CD4-positive, CD25-positive, alpha-beta regulatory T cell (primary cell): ENCODE data around the gene GSTM1. TPM values are rescaled to one million over a fixed set of nuclear protein-coding genes. Genes with fewer than 3 reads are reported as not detected.
A peak's percentile ranks its signal among the peaks of the same experiment; 100 is the strongest.

ENCODE experiments used
- ATAC-seq, 2 donors: fragments of 150-1000 bp; cut with Tn5 transposase; one replicate each; pipeline ENCODE4 v1.10.0; 2021; ENCODE audit warnings: low read depth in 2 of 2, moderate number of reproducible peaks in 2 of 2, moderate library complexity in 1 of 2
- DNase-seq, 3 donors: peaks; one replicate each; pipeline versions ENCODE4 v3.0.0 to v3.0.0-alpha.2; 2012 to 2022; ENCODE audit warnings: mixed read lengths in 1 of 3
- H3K27ac ChIP-seq: one replicate; pipeline ENCODE4 v1.7.0; 2013; ENCODE audit warnings: mild to moderate bottlenecking, low read length; ENCODE audit not compliant: insufficient read depth, poor library complexity, severe bottlenecking
- H3K27me3 ChIP-seq: one replicate; pipeline ENCODE4 v1.7.0; 2013; ENCODE audit warnings: low read length; ENCODE audit not compliant: control insufficient read depth, insufficient read depth
- H3K36me3 ChIP-seq: one replicate; pipeline ENCODE4 v1.7.0; 2013; ENCODE audit warnings: mild to moderate bottlenecking, low read length, moderate library complexity; ENCODE audit not compliant: control insufficient read depth, insufficient read depth
- H3K4me1 ChIP-seq: 2 replicates; pipeline ENCODE4 v1.7.0; 2013; ENCODE audit warnings: mild to moderate bottlenecking, low read length; ENCODE audit not compliant: insufficient read depth, control insufficient read depth, poor library complexity, severe bottlenecking
- H3K4me3 ChIP-seq: one replicate; pipeline ENCODE4 v1.7.0; 2013; ENCODE audit warnings: low read depth, mild to moderate bottlenecking, low read length, moderate library complexity
- H3K9me3 ChIP-seq, 2 experiments: 1 replicate in 1 of 2; 2 replicates in 1 of 2; pipeline ENCODE4 v1.7.0; 2013; ENCODE audit warnings: low read length in 2 of 2, mild to moderate bottlenecking in 1 of 2, moderate library complexity in 1 of 2; ENCODE audit not compliant: control insufficient read depth in 2 of 2
- H3K27ac Mint-ChIP-seq, 3 donors: one replicate each; pipeline ENCODE4 v1.8.0; 2020 to 2022; ENCODE audit warnings: mild to moderate bottlenecking in 3 of 3, mixed read lengths in 3 of 3, moderate library complexity in 2 of 3
- H3K27me3 Mint-ChIP-seq: one replicate; pipeline ENCODE4 v1.8.0; 2022; ENCODE audit warnings: mild to moderate bottlenecking, mixed read lengths
- H3K36me3 Mint-ChIP-seq: one replicate; pipeline ENCODE4 v1.8.0; 2020; ENCODE audit warnings: mixed read lengths
- H3K4me1 Mint-ChIP-seq, 4 donors: one replicate each; pipeline ENCODE4 v1.8.0; 2020 to 2022; ENCODE audit warnings: mixed read lengths in 4 of 4, mild to moderate bottlenecking in 1 of 4
- H3K4me3 Mint-ChIP-seq, 4 donors: one replicate each; pipeline ENCODE4 v1.8.0; 2020 to 2022; ENCODE audit warnings: mild to moderate bottlenecking in 4 of 4, mixed read lengths in 4 of 4, moderate library complexity in 3 of 4
- H3K9me3 Mint-ChIP-seq, 7 donors: one replicate each; pipeline ENCODE4 v1.8.0; 2020 to 2022; ENCODE audit warnings: mixed read lengths in 7 of 7, mild to moderate bottlenecking in 3 of 7, moderate library complexity in 2 of 7
- polyA plus RNA-seq, 4 donors: library from polyadenylated mRNA; unstranded; fragments of 300-500 nt; fragmentation: Illumina TruSeq; gene quantifications; one replicate each; pipeline ENCODE4 v1.2.3, GENCODE V29; 2021
- total RNA-seq: library from RNA; stranded (reverse); gene quantifications from one replicate; pipeline ENCODE4 v1.2.3, GENCODE V29; 2022

The GSTM1 gene
- total and polyA plus RNA-seq, 5 donors from 2014 or later = 18.7 to 123 (median 46.1) TPM; not detected in 1

DNA sequence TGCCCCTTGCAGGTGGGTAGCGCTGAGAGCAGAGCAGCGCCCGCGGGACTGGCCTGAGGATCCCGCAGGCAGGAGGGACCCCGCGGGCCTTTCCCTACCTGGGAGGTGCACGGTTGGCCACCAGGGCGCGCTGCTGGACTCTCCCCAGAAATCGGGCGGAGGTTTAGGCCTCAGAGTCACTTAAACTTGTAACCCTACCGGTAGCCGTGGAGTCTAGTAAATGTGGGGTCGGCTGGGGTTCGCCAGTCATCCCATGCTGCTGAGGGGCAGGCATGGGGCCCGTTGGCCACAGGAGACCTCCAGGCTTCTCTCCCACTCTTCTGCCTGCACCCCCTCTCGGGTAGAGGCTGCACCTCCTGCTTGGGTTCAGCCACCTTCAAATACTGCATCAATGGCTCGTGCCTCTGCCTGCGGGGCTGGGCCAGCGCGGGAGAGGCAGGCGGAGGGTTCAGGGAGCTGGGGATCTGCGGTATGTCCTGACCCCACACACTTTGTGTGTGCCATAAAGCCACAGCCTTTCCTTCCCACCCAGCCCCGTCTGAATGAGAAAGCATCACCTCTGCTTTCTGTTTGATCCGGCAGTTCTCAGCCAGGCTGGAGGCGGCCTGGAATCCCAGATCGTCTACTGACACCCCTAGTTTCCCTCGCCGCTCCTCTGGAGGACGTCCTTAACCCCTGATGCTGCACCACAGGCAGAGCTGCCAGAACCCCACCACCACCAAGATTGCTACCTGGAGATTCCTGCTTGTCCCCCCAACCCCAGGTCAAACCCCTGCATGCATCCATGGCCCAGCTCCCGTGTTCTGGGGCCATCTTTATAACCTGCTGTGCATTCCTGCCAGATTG lies 44.0 kb upstream of the GSTM1 start:
- peaks cover 5% of the 10 kb centered on the region for H3K27me3 Mint-ChIP-seq
- DNase-seq = peak; percentile 70 to 81 (median 81)
- no peaks in the 10 kb centered on the region for H3K9me3 ChIP-seq
- ATAC-seq = peak; percentile 85 to 91
- no peak overlapping the region for H3K27ac Mint-ChIP-seq
- H3K9me3 Mint-ChIP-seq = no peaks in the 10 kb centered on the region
- peaks cover 13% of the 10 kb centered on the region for H3K4me1 ChIP-seq
- no peak overlapping the region for H3K4me3 Mint-ChIP-seq
- H3K36me3 ChIP-seq = no peaks in the 10 kb centered on the region
- H3K27me3 ChIP-seq = no peaks in the 10 kb centered on the region
- no peak overlapping the region for H3K27ac ChIP-seq
- H3K4me1 Mint-ChIP-seq = peaks cover 0 to 11% (median 4%) of the 10 kb centered on the region in 4 donors
- no peaks in the 10 kb centered on the region for H3K36me3 Mint-ChIP-seq
- H3K4me3 ChIP-seq = no peak overlapping the region

DNA sequence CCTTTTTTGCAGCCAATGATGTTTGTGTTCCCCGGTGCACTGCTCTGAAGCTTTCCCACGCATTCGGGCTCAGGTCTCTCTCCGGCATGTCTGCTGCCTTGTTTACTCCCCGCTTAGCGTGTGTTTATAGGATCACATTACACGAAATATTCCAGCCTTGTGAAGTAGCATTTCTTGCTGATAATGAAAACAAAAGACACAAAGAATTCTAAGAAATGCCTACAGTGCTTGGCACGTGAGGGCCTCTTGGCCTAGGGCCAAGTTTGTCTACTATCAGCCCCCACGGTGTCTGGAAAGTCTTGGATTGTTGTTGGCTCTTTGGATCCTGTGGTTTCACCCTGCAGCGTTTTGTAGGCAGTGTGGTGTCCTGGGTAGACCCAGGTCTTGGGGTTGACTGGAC lies 42.9 kb upstream of the GSTM1 start:
- H3K27ac Mint-ChIP-seq = peak overlapping the region in 1 of 3 donors; percentile 74
- no peak for DNase-seq
- no peak for ATAC-seq
- H3K36me3 ChIP-seq = no peaks in the 10 kb centered on the region
- peaks cover 12% of the 10 kb centered on the region for H3K27me3 Mint-ChIP-seq
- H3K4me1 ChIP-seq = peaks cover 13% of the 10 kb centered on the region
- H3K4me1 Mint-ChIP-seq = peaks cover 0 to 11% (median 6%) of the 10 kb centered on the region in 4 donors
- no peaks in the 10 kb centered on the region for H3K9me3 Mint-ChIP-seq
- H3K4me3 Mint-ChIP-seq = no peak overlapping the region
- no peaks in the 10 kb centered on the region for H3K36me3 Mint-ChIP-seq
- no peaks in the 10 kb centered on the region for H3K27me3 ChIP-seq
- no peak overlapping the region for H3K4me3 ChIP-seq
- no peaks in the 10 kb centered on the region for H3K9me3 ChIP-seq
- no peak overlapping the region for H3K27ac ChIP-seq

DNA sequence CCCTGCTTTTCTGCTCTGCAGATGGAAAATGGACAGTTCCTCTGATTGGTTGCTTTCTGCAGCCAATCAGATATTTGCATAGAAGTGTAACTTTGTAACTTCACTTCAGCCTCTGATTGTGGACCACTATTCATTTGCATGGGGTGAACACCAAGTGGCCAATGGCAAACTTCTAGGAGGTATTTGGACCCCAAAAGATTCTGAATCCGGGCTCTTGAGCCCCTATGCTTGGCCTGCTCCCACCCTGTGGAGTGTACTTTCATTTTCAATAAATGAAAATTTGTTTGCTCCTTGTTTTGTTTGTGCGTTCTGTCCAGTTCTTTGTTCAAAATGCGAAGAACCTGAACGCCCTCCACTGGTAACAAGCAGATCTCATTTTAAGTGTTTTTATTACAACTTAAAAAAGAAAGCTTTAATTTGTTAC lies 38.1 kb upstream of the GSTM1 start:
- H3K27me3 ChIP-seq = peaks cover 4% of the 10 kb centered on the region
- Mint-ChIP-seq H3K4me1 (peaks cover 0 to 5% (median 2%) of the 10 kb centered on the region in 4 donors), H3K27me3 (peaks cover 43% of the 10 kb centered on the region), H3K36me3 (no peaks in the 10 kb centered on the region), H3K4me3 (no peak overlapping the region), H3K9me3 (no peaks in the 10 kb centered on the region), H3K27ac (no peak overlapping the region)
- H3K4me1 ChIP-seq = no peaks in the 10 kb centered on the region
- no peaks in the 10 kb centered on the region for H3K36me3 ChIP-seq
- H3K27ac ChIP-seq = no peak overlapping the region
- no peaks in the 10 kb centered on the region for H3K9me3 ChIP-seq
- H3K4me3 ChIP-seq = no peak overlapping the region
- DNase-seq (no peak), ATAC-seq (no peak)

DNA sequence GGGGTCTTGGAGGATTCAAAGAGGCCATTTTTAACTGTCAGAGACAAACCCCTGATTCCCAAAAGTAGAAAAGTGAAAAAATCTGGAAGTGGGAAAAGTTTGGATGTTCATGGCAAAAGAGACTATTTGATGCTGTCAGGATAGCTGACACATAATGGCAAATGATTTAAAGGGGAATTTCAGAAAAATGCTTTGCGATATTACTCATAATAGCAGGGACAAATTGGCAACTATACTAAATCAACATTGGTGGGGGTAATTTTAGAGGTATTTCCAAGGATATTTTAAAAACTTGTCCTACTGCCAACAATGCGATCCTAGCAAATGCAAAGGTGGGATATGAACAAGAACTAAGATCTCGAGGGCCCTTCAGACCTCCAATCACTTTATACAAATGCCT lies 37.0 kb upstream of the GSTM1 start:
- DNase-seq = no peak
- H3K36me3 Mint-ChIP-seq = no peaks in the 10 kb centered on the region
- H3K9me3 Mint-ChIP-seq = no peaks in the 10 kb centered on the region
- Histone ChIP-seq H3K27me3 (peaks cover 4% of the 10 kb centered on the region), H3K9me3 (no peaks in the 10 kb centered on the region), H3K27ac (no peak overlapping the region), H3K4me3 (no peak overlapping the region), H3K36me3 (no peaks in the 10 kb centered on the region), H3K4me1 (peaks cover 6% of the 10 kb centered on the region)
- ATAC-seq = no peak
- H3K4me1 Mint-ChIP-seq = peaks cover 5 to 10% (median 8%) of the 10 kb centered on the region in 4 donors
- peaks cover 43% of the 10 kb centered on the region for H3K27me3 Mint-ChIP-seq
- no peak overlapping the region for H3K4me3 Mint-ChIP-seq
- no peak overlapping the region for H3K27ac Mint-ChIP-seq

DNA sequence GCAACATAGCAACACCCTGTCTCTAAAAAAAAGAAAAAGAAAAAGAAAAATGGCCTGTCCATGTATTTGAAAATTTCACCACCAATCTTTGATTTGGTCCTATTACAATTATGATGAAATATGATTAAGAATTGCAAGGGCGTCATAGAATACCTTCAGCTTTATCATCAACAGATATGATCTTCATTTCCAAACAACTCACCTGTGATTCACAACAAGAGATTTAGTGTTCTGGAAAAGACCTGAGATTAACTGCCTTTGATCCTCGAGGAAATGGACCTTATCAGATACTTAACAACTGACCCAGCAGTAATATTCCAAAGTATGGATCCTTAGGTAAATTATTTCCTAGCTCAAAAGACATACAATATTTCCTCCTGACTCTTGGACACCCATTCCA lies 35.2 kb upstream of the GSTM1 start:
- H3K36me3 Mint-ChIP-seq = no peaks in the 10 kb centered on the region
- H3K27me3 ChIP-seq = peaks cover 4% of the 10 kb centered on the region
- H3K4me3 Mint-ChIP-seq = no peak overlapping the region
- H3K9me3 Mint-ChIP-seq = no peaks in the 10 kb centered on the region
- no peaks in the 10 kb centered on the region for H3K36me3 ChIP-seq
- ATAC-seq (no peak), DNase-seq (no peak)
- H3K27me3 Mint-ChIP-seq = peaks cover 43% of the 10 kb centered on the region
- H3K27ac ChIP-seq = no peak overlapping the region
- no peak overlapping the region for H3K27ac Mint-ChIP-seq
- peaks cover 5 to 17% (median 10%) of the 10 kb centered on the region in 4 donors for H3K4me1 Mint-ChIP-seq
- H3K4me1 ChIP-seq = peaks cover 13% of the 10 kb centered on the region
- H3K4me3 ChIP-seq = no peak overlapping the region
- H3K9me3 ChIP-seq = no peaks in the 10 kb centered on the region

DNA sequence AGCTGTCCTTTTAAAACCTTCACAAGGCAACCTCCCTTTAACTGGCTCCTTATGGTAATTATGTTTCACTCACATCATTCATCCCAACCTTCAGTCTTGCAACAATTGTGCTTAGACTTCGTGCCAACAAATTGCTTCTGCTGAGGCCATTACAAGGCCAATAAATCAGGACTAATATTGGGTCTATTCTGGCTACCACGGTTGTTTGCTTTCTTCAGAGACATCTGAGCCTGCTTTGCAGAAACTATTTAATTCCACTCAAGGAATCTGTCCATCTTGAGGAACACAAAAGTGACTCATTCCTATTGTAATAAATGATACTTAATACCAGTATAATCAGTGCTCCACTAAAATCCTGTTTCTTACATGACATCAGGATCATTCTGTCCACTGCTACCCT lies 34.3 kb upstream of the GSTM1 start:
- no peak for DNase-seq
- H3K27me3 Mint-ChIP-seq = peaks cover 41% of the 10 kb centered on the region
- no peak for ATAC-seq

DNA sequence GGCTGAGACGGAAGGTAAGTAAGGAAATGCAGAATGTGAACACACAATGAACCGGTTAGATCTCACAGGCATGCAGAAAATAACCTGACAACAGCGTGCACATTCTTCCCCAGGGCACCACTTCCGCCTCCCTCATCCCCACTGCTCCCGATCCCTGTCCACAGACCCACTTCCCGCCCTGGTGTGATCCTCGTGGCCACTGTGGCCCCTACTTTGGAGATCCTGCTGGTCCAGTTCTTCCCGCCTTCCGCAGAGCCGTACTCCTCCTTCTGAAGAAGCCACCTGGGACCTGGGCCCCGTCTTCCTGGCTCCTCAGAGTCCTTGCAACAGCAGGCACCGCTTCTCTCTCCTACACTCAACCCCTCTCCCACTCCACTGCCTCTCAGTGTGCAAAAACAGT lies 33.1 kb upstream of the GSTM1 start:
- H3K27ac Mint-ChIP-seq = peak overlapping the region in 2 of 3 donors; percentile 35 to 86
- peaks cover 0 to 17% (median 10%) of the 10 kb centered on the region in 4 donors for H3K4me1 Mint-ChIP-seq

More for the DNA sequence above, 34.3 kb upstream of the GSTM1 start:
- H3K27me3 ChIP-seq = peaks cover 4% of the 10 kb centered on the region
- peaks cover 13% of the 10 kb centered on the region for H3K4me1 ChIP-seq
- Mint-ChIP-seq H3K4me1 (peaks cover 5 to 17% (median 10%) of the 10 kb centered on the region in 4 donors), H3K4me3 (peak overlapping the region in 3 of 4 donors; percentile 0 to 81 (median 79)), H3K9me3 (no peaks in the 10 kb centered on the region), H3K27ac (no peak overlapping the region), H3K36me3 (no peaks in the 10 kb centered on the region)
- H3K4me3 ChIP-seq = no peak overlapping the region
- H3K36me3 ChIP-seq = no peaks in the 10 kb centered on the region
- H3K27ac ChIP-seq = no peak overlapping the region
- no peaks in the 10 kb centered on the region for H3K9me3 ChIP-seq

More for the DNA sequence above, 33.1 kb upstream of the GSTM1 start:
- no peaks in the 10 kb centered on the region for H3K9me3 Mint-ChIP-seq
- no peaks in the 10 kb centered on the region for H3K36me3 Mint-ChIP-seq
- H3K27me3 Mint-ChIP-seq = peaks cover 31% of the 10 kb centered on the region
- DNase-seq (no peak), ATAC-seq (no peak)
- H3K4me3 Mint-ChIP-seq = peak overlapping the region; percentile 89 to 98 (median 92)
- H3K4me1 ChIP-seq = peaks cover 13% of the 10 kb centered on the region
- H3K4me3 ChIP-seq = no peak overlapping the region
- no peak overlapping the region for H3K27ac ChIP-seq
- peaks cover 4% of the 10 kb centered on the region for H3K27me3 ChIP-seq
- H3K36me3 ChIP-seq = no peaks in the 10 kb centered on the region
- H3K9me3 ChIP-seq = no peaks in the 10 kb centered on the region
